Gastroesophageal sphincter (tissue), 4 donors: Measurements from ENCODE around the gene GALNT18. TPM values are rescaled to one million over a fixed set of nuclear protein-coding genes. Genes with fewer than 3 reads are reported as not detected.

Experiments used
- ATAC-seq: fragments of 150-250 bp; one replicate; pipeline ENCODE4 v1.9.1; 2016; ENCODE audit warnings: mild to moderate bottlenecking, moderate library complexity
- H3K27ac ChIP-seq, 4 donors: fragments of 200-600 bp; sonication (generic) in 3 of 4; 1 replicate in 3 of 4; 2 replicates in 1 of 4; pipeline ENCODE4 v1.5.1; 2016 to 2019
- H3K27me3 ChIP-seq: fragments of 200-600 bp; sonication (generic); one replicate; pipeline ENCODE4 v1.5.1; 2019
- H3K36me3 ChIP-seq, 2 donors: fragments of 200-600 bp; sonication (generic); one replicate each; pipeline ENCODE4 v1.5.1; 2019; ENCODE audit warnings: control low read depth in 1 of 2
- H3K4me1 ChIP-seq, 3 donors: fragments of 200-600 bp; sonication (generic); 1 replicate in 2 of 3; 2 replicates in 1 of 3; pipeline ENCODE4 v1.5.1; 2016 to 2019; ENCODE audit warnings: control low read depth in 2 of 3
- H3K4me3 ChIP-seq, 2 donors: fragments of 200-600 bp; sonication (generic); one replicate each; pipeline ENCODE4 v1.5.1; 2019; ENCODE audit warnings: mild to moderate bottlenecking in 1 of 2, moderate library complexity in 1 of 2
- H3K9me3 ChIP-seq, 3 donors: fragments of 200-600 bp; sonication (generic); one replicate each; pipeline ENCODE4 v1.5.1; 2017 to 2019; ENCODE audit warnings: control low read depth in 2 of 3
- EP300 ChIP-seq: sonication (generic); formaldehyde crosslinking; IDR thresholded peaks from one replicate; pipeline ENCODE4 v1.6.1; 2017; ENCODE audit warnings: antibody characterized with exemption, mild to moderate bottlenecking
- POLR2A ChIP-seq, 2 donors: fragments of 450-650 bp; IDR thresholded peaks; one replicate each; pipeline ENCODE4 v1.6.1; 2017; ENCODE audit warnings: antibody characterized with exemption in 2 of 2, mild to moderate bottlenecking in 2 of 2, moderate library complexity in 1 of 2
- POLR2AphosphoS5 ChIP-seq: sonication (generic); formaldehyde crosslinking; IDR thresholded peaks from one replicate; pipeline ENCODE4 v1.6.1; 2017; ENCODE audit warnings: antibody characterized with exemption
- WGBS, 2 donors: methylation state at CpG; one replicate each; pipeline ENCODE4 v1.1.5; 2018; ENCODE audit warnings: low coverage in 1 of 2; 5-methylcytosine and 5-hydroxymethylcytosine counted together
- total RNA-seq, 4 donors: library from RNA; depleted of rRNA; stranded (reverse); fragments of >200 nt; gene quantifications; one replicate each; pipeline ENCODE4 v1.1.0, GENCODE V29; 2016
- TF ChIP-seq, protein P1 (sequence below), 4 experiments: fragments of 200-600 bp in 2 of 4; fragments of 450-650 bp in 2 of 4; sonication (generic) in 1 of 4; IDR thresholded peaks; one replicate each; pipeline ENCODE4 v1.5.1; 2017 to 2019; ENCODE audit warnings: antibody characterized with exemption in 4 of 4, mild to moderate bottlenecking in 2 of 4, moderate library complexity in 2 of 4

GALNT18 gene
- total RNA-seq, 4 donors from 2014 or later, result 16.0 to 65.6 (median 35.2) TPM

DNA sequence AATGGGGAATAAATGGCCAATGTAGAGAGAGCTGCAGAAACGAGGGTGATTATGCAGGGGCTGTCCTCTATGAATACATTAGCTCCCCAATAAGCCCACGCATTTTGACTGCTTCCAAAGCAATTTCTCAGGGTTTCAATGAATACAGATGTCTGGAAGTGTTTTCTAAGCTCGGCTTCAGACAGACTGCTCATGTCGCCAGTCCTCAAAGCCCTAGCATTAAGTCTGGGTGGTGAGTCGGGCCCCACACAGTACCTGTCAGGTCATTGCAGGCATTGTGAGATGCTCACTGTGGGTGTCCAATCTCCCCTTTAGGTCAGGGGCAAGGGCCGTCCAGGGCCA is 250.9 kb downstream of the GALNT18 start:
- Histone ChIP-seq H3K4me1 (peaks cover 0 to 12% (median 0%) of the 10 kb centered on the region in 3 donors), H3K27me3 (no peaks in the 10 kb centered on the region), H3K9me3 (no peaks in the 10 kb centered on the region), H3K4me3 (no peak overlapping the region), H3K27ac (no peak overlapping the region), H3K36me3 (peaks cover 0 to 66% of the 10 kb centered on the region in 2 donors)
- WGBS, 2 donors, result 29 to 53% methylated on average over 1 to 4 of the region's 6 CpGs
- TF ChIP-seq, protein P1, sequence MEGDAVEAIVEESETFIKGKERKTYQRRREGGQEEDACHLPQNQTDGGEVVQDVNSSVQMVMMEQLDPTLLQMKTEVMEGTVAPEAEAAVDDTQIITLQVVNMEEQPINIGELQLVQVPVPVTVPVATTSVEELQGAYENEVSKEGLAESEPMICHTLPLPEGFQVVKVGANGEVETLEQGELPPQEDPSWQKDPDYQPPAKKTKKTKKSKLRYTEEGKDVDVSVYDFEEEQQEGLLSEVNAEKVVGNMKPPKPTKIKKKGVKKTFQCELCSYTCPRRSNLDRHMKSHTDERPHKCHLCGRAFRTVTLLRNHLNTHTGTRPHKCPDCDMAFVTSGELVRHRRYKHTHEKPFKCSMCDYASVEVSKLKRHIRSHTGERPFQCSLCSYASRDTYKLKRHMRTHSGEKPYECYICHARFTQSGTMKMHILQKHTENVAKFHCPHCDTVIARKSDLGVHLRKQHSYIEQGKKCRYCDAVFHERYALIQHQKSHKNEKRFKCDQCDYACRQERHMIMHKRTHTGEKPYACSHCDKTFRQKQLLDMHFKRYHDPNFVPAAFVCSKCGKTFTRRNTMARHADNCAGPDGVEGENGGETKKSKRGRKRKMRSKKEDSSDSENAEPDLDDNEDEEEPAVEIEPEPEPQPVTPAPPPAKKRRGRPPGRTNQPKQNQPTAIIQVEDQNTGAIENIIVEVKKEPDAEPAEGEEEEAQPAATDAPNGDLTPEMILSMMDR (IDR thresholded peaks at IDR 0.05), result no peak
- TF ChIP-seq EP300 (no peak), POLR2A (IDR thresholded peaks at IDR 0.05) (no peak), POLR2AphosphoS5 (no peak)
- no peak for ATAC-seq

DNA sequence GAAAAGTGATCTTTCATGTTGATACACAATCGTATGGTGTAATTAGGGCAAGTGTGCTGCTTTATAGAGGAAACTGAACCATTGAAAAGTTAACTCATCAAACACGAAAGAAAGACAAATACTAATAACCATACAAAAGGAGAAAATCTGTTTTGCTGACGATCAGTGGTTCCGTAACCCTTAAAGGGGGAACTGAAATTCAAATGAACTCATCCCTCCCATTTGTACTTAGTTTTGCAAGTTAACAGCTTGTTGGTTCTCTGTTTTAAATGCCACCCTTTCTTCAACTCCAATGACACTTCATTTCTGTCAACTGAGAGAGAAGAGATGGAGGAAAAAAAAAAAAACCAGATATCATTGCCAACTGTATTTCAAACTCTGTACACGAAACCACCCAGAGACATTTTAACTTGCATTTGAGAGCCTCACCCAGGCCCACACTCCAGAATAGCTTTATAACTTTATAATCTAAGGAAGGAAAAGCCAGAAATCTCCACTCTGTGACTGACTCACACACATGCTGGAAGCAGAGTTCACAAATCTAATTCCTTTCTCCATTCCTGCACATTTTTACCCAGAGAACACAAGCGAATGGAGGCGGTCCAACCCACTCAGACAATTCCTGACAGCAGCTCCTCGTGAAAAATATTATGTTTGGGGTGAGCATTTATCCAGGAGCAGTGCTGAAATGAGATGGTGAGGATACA is 251.4 kb downstream of the GALNT18 start:
- WGBS, 2 donors, result 57 to 60% methylated on average over 7 to 8 of the region's 8 CpGs
- H3K9me3 ChIP-seq, result no peaks in the 10 kb centered on the region
- no peaks in the 10 kb centered on the region for H3K27me3 ChIP-seq
- no peak overlapping the region for H3K27ac ChIP-seq
- no peak overlapping the region for H3K4me3 ChIP-seq
- H3K36me3 ChIP-seq, result peaks cover 0 to 62% of the 10 kb centered on the region in 2 donors
- ATAC-seq, result no peak
- TF ChIP-seq, protein P1 (IDR thresholded peaks at IDR 0.05), result no peak
- no peak for TF ChIP-seq POLR2A (IDR thresholded peaks at IDR 0.05)
- TF ChIP-seq POLR2AphosphoS5, result no peak
- no peak for TF ChIP-seq EP300
- peaks cover 0 to 12% (median 0%) of the 10 kb centered on the region in 3 donors for H3K4me1 ChIP-seq

- WGBS, 2 donors, result 100% methylated on average over 1 of the region's 1 CpG; no CpG with 5 or more reads in 1 of the 2 donors
- Histone ChIP-seq H3K27me3 (no peaks in the 10 kb centered on the region), H3K27ac (no peak overlapping the region), H3K9me3 (no peaks in the 10 kb centered on the region), H3K4me1 (peaks cover 0 to 12% (median 0%) of the 10 kb centered on the region in 3 donors), H3K36me3 (peaks cover 0 to 34% of the 10 kb centered on the region in 2 donors), H3K4me3 (no peak overlapping the region)
- TF ChIP-seq POLR2A (IDR thresholded peaks at IDR 0.05), result no peak
- no peak for TF ChIP-seq EP300
- no peak for TF ChIP-seq POLR2AphosphoS5
- TF ChIP-seq, protein P1 (IDR thresholded peaks at IDR 0.05), result no peak
- ATAC-seq, result no peak
Observed at GRCh38 chr11:11366793-11367192, 255.0 kb downstream of the GALNT18 start.

GRCh38 chr11:11363674-11364073 is 258.1 kb downstream of the GALNT18 start:
- no peak for ATAC-seq
- TF ChIP-seq POLR2AphosphoS5 (no peak), EP300 (no peak), POLR2A (IDR thresholded peaks at IDR 0.05) (no peak)
- TF ChIP-seq, protein P1 (IDR thresholded peaks at IDR 0.05), result no peak
- Histone ChIP-seq H3K4me1 (no peaks in the 10 kb centered on the region), H3K36me3 (peaks cover 0 to 13% of the 10 kb centered on the region in 2 donors), H3K4me3 (no peak overlapping the region), H3K27ac (no peak overlapping the region), H3K27me3 (no peaks in the 10 kb centered on the region), H3K9me3 (no peaks in the 10 kb centered on the region)

- Histone ChIP-seq H3K9me3 (no peaks in the 10 kb centered on the region), H3K36me3 (no peaks in the 10 kb centered on the region), H3K27me3 (no peaks in the 10 kb centered on the region), H3K4me1 (no peaks in the 10 kb centered on the region), H3K27ac (no peak overlapping the region), H3K4me3 (no peak overlapping the region)
- 85 to 89% methylated on average over 3 of the region's 3 CpGs for WGBS, 2 donors
- TF ChIP-seq POLR2A (IDR thresholded peaks at IDR 0.05), result no peak
- TF ChIP-seq, protein P1 (IDR thresholded peaks at IDR 0.05), result no peak
- no peak for TF ChIP-seq POLR2AphosphoS5
- no peak for TF ChIP-seq EP300
- ATAC-seq, result no peak
Observed at GRCh38 chr11:11359611-11360010, 262.2 kb downstream of the GALNT18 start.
